ENCODE results near the gene COMMD3. TPM values are rescaled to one million over a fixed set of nuclear protein-coding genes. Genes with fewer than 3 reads are reported as not detected.

Gene COMMD3
- total RNA-seq, 4 donors from 2014 or later, result 25.5 to 41.1 (median 31.5) TPM

DNA sequence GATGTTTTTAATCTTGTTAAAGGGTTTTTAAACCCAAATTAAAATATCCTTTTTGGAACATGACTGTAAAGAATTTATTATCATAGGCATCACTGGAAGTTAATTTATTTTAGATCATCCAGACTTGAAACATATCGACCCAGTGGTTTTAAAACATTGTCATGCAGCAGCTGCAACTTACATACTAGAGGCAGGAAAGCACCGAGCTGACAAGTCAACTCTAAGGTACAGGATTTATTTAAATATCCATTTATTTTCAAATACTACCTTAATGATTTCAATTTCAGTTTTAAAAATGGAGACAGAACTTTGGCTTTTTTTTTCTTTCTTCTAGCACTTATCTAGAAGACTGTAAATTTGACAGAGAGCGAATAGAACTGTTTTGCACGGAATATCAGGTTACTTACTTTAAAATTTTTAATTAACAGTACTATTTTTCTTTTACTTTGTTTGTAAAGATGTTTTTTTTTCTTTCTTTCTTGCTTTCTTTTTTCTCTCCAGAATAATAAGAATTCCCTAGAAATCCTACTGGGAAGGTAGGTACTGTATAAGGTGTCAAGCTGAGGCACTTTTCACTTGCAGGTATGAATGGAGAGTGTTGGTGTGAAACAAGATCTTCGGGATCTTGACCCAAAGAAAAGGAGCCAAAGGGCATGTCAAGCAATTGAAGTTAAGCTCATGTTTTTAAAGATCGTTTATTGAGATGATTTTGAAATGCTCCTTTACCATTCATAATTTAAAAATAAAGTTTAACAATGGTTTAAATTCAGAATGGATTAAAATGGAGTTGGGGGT, 1.8 kb downstream of the COMMD3 start:
- H3K27ac ChIP-seq (replicated peaks in 1 of 4), result peak overlapping the region in 3 of 4 donors; percentile 93 to 95 (median 95)
- WGBS, result 81% methylated on average over 6 of the region's 6 CpGs
- no peaks in the 10 kb centered on the region for H3K36me3 ChIP-seq

GRCh38 chr10:22318772-22319171, 2.6 kb downstream of the COMMD3 start:
- 100% methylated on average over 3 of the region's 3 CpGs for WGBS
- Histone ChIP-seq H3K4me3 (no peak overlapping the region), H3K27ac (replicated peaks in 1 of 4) (no peak overlapping the region), H3K27me3 (no peaks in the 10 kb centered on the region), H3K4me1 (peaks cover 45 to 63% (median 56%) of the 10 kb centered on the region in 4 donors), H3K36me3 (no peaks in the 10 kb centered on the region), H3K9me3 (no peaks in the 10 kb centered on the region)
- intact Hi-C loops (cut with DNase I), result loop anchor here (5.0 kb wide), 2 partner anchors 119 to 786 kb away; partner anchors contain the start of gene MLLT10
- no peak for DNase-seq (ENCODE audit: extremely low spot score)
- no peak for TF ChIP-seq EP300 (IDR thresholded peaks at IDR 0.05)
- TF ChIP-seq POLR2A (IDR thresholded peaks at IDR 0.05; ENCODE audit: low read depth), result no peak
- TF ChIP-seq, protein P1, sequence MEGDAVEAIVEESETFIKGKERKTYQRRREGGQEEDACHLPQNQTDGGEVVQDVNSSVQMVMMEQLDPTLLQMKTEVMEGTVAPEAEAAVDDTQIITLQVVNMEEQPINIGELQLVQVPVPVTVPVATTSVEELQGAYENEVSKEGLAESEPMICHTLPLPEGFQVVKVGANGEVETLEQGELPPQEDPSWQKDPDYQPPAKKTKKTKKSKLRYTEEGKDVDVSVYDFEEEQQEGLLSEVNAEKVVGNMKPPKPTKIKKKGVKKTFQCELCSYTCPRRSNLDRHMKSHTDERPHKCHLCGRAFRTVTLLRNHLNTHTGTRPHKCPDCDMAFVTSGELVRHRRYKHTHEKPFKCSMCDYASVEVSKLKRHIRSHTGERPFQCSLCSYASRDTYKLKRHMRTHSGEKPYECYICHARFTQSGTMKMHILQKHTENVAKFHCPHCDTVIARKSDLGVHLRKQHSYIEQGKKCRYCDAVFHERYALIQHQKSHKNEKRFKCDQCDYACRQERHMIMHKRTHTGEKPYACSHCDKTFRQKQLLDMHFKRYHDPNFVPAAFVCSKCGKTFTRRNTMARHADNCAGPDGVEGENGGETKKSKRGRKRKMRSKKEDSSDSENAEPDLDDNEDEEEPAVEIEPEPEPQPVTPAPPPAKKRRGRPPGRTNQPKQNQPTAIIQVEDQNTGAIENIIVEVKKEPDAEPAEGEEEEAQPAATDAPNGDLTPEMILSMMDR (IDR thresholded peaks at IDR 0.05), result no peak
- TF ChIP-seq POLR2AphosphoS5 (IDR thresholded peaks at IDR 0.05), result no peak

More for the DNA sequence above, 1.8 kb downstream of the COMMD3 start:
- no peak for DNase-seq (ENCODE audit: extremely low spot score)
- H3K9me3 ChIP-seq, result no peaks in the 10 kb centered on the region
- intact Hi-C loops (cut with DNase I), result loop anchor here (5.0 kb wide), 2 partner anchors 119 to 786 kb away; partner anchors contain the start of gene MLLT10
- no peak for TF ChIP-seq POLR2AphosphoS5 (IDR thresholded peaks at IDR 0.05)
- TF ChIP-seq EP300 (IDR thresholded peaks at IDR 0.05), result no peak
- no peak for TF ChIP-seq POLR2A (IDR thresholded peaks at IDR 0.05; ENCODE audit: low read depth)
- TF ChIP-seq, protein P1 (IDR thresholded peaks at IDR 0.05), result no peak
- H3K27me3 ChIP-seq, result no peaks in the 10 kb centered on the region
- H3K4me3 ChIP-seq, result no peak overlapping the region
- H3K4me1 ChIP-seq, result peaks cover 37 to 55% (median 48%) of the 10 kb centered on the region in 4 donors

GRCh38 chr10:22319547-22319979, 3.4 kb downstream of the COMMD3 start:
- H3K36me3 ChIP-seq, result no peaks in the 10 kb centered on the region
- intact Hi-C loops (cut with DNase I), result loop anchor here (5.0 kb wide), 2 partner anchors 118 to 787 kb away; partner anchors contain the start of gene MLLT10
- peaks cover 53 to 71% (median 64%) of the 10 kb centered on the region in 4 donors for H3K4me1 ChIP-seq
- no peak for DNase-seq (ENCODE audit: extremely low spot score)
- no peaks in the 10 kb centered on the region for H3K27me3 ChIP-seq
- 82% methylated on average over 10 of the region's 10 CpGs for WGBS
- TF ChIP-seq EP300 (IDR thresholded peaks at IDR 0.05) (no peak), POLR2AphosphoS5 (IDR thresholded peaks at IDR 0.05) (no peak), POLR2A (IDR thresholded peaks at IDR 0.05; ENCODE audit: low read depth) (no peak)
- TF ChIP-seq, protein P1 (IDR thresholded peaks at IDR 0.05), result no peak
- H3K9me3 ChIP-seq, result no peaks in the 10 kb centered on the region
- H3K27ac ChIP-seq (replicated peaks in 1 of 4), result peak overlapping the region; percentile 96 to 99 (median 98)
- peak overlapping the region; percentile 90 to 99 (median 92) for H3K4me3 ChIP-seq

DNA sequence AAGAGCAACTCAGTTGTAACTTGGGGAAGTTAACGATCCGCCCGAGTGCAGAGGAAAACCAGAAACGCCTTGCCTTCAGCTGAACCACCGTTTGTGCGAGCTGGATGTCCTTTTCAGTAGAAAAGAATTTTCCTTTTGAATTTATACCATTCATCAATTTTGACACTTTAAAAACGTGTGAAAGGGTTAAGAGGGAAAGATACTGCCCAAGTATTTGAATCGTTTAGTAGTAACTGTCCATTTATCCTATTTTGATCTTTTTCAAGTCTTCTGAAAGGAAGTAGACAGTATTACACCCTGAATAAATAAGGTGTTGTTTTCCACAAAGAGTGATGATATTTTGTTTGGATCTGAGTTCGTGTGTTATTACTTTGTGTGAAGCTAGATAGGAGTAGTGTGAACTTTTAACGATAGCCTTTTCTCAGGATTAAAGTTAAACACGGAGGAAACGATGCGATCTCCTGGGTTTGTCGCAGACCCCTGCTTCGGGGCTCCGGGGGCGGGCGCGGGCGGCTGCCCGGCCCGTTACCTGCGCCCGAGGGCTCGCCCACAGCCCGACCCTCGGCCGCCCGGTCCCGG, 3.9 kb downstream of the COMMD3 start:
- peaks cover 57 to 72% (median 66%) of the 10 kb centered on the region in 4 donors for H3K4me1 ChIP-seq
- WGBS, result 10% methylated on average over 27 of the region's 30 CpGs
- no peak for DNase-seq (ENCODE audit: extremely low spot score)
- H3K36me3 ChIP-seq, result no peaks in the 10 kb centered on the region
- H3K27me3 ChIP-seq, result no peaks in the 10 kb centered on the region
- peak overlapping the region; percentile 96 to 99 (median 98) for H3K27ac ChIP-seq (replicated peaks in 1 of 4)
- intact Hi-C loops (cut with DNase I), result loop anchor here (5.0 to 10.0 kb wide), 5 partner anchors 68 to 788 kb away; partner anchors contain the start of genes MLLT10 and PIP4K2A
- no peaks in the 10 kb centered on the region for H3K9me3 ChIP-seq
- peak overlapping the region; percentile 90 to 99 (median 92) for H3K4me3 ChIP-seq
- TF ChIP-seq POLR2A (IDR thresholded peaks at IDR 0.05; ENCODE audit: low read depth) (no peak), EP300 (IDR thresholded peaks at IDR 0.05) (no peak), POLR2AphosphoS5 (IDR thresholded peaks at IDR 0.05) (no peak)
- TF ChIP-seq, protein P1 (IDR thresholded peaks at IDR 0.05), result no peak

All from esophagus muscularis mucosa (tissue), 4 donors.